CD4-positive, alpha-beta T cell treated with Interleukin-15 for 4 hours (primary cell): ENCODE results near the gene TBC1D9.
A peak's percentile ranks its signal among the peaks of the same experiment; 100 is the strongest.

Source experiments
- DNase-seq: peaks from one replicate; pipeline ENCODE4 v3.0.0-alpha.2; 2020; ENCODE audit warnings: low spot score

TBC1D9 gene

GRCh38 chr4:140612357-140612756, 143.8 kb downstream of the TBC1D9 start:
- no peak for DNase-seq

GRCh38 chr4:140611854-140612253, 144.3 kb downstream of the TBC1D9 start:
- DNase-seq, result no peak

GRCh38 chr4:140609548-140610425, 146.4 kb downstream of the TBC1D9 start:
- peak; percentile 21 for DNase-seq

GRCh38 chr4:140607852-140608251, 148.3 kb downstream of the TBC1D9 start:
- no peak for DNase-seq

- DNase-seq, result no peak
These were observed 151.6 kb downstream of the TBC1D9 start for GRCh38 chr4:140604544-140604943.

GRCh38 chr4:140603286-140603685, 152.9 kb downstream of the TBC1D9 start:
- DNase-seq, result no peak

- no peak for DNase-seq
These were observed 153.5 kb downstream of the TBC1D9 start for GRCh38 chr4:140602714-140603113.

GRCh38 chr4:140600408-140600807, 155.8 kb downstream of the TBC1D9 start:
- DNase-seq, result no peak

- DNase-seq, result no peak
These were observed 161.1 kb downstream of the TBC1D9 start for GRCh38 chr4:140595065-140595464.

GRCh38 chr4:140584439-140584838, 171.7 kb downstream of the TBC1D9 start:
- no peak for DNase-seq

GRCh38 chr4:140581078-140581477, 175.1 kb downstream of the TBC1D9 start:
- no peak for DNase-seq

GRCh38 chr4:140579278-140579677, 176.9 kb downstream of the TBC1D9 start:
- no peak for DNase-seq

GRCh38 chr4:140575489-140575888, 180.7 kb downstream of the TBC1D9 start:
- DNase-seq, result no peak

GRCh38 chr4:140571620-140572019, 184.6 kb downstream of the TBC1D9 start:
- no peak for DNase-seq
